Right lobe of liver (tissue), 4 donors: ENCODE measurements around the gene DHX34.

Experiments
- CTCF ChIP-seq, 4 donors: fragments of 200-600 bp in 3 of 4; fragments of 450-650 bp in 1 of 4; IDR thresholded peaks; one replicate each; pipeline versions ENCODE4 v1.5.1 to v1.8.0; 2016 to 2022; ENCODE audit warnings: antibody characterized with exemption in 4 of 4, mild to moderate bottlenecking in 2 of 4
- POLR2A ChIP-seq: fragments of 450-650 bp; IDR thresholded peaks from one replicate; pipeline ENCODE4 v1.6.1; 2017; ENCODE audit warnings: antibody characterized with exemption, mild to moderate bottlenecking
- donor health status: DM: no; HTN: no; CAD: no.
- donor health status: DM: no; HTN: no; CAD: no.
- donor health status: DM: no; HTN: yes; CAD: no.

GRCh38 chr19:47316513-47316912 is 32.6 kb upstream of the DHX34 start:
- no peak for TF ChIP-seq CTCF (IDR thresholded peaks at IDR 0.05)
- no peak for TF ChIP-seq POLR2A
